ENCODE data around the gene PRPF40A.

Gene PRPF40A

GRCh38 chr2:152611458-152612231 is 105.6 kb downstream of the PRPF40A start:
- no peaks in the 10 kb centered on the region for H3K27me3 ChIP-seq (ENCODE audit: insufficient read depth, low read length, poor library complexity)
- H4K20me1 ChIP-seq (ENCODE audit: insufficient read depth, low read length), result no peaks in the 10 kb centered on the region
- no peak overlapping the region for H3K27ac ChIP-seq (ENCODE audit: low read length)
- no peaks in the 10 kb centered on the region for H3K4me1 ChIP-seq (ENCODE audit: insufficient read depth, low read length)
- H3K4me2 ChIP-seq (ENCODE audit: insufficient read depth, low read length), result no peak overlapping the region
- no peak for ATAC-seq (ENCODE audit: insufficient read depth, low read depth)
- no peak for DNase-seq
- H2AFZ ChIP-seq (ENCODE audit: low read depth, low read length), result no peak overlapping the region
- no peaks in the 10 kb centered on the region for H3K79me2 ChIP-seq (ENCODE audit: insufficient read depth, low read length)
- no peak for TF ChIP-seq EZH2 (IDR thresholded peaks at IDR 0.05; ENCODE audit: borderline replicate concordance, low read depth, low read length, severe bottlenecking)
- H3K9me3 ChIP-seq (ENCODE audit: insufficient read depth, low read length, severe bottlenecking), result no peaks in the 10 kb centered on the region
- no peak overlapping the region for H3K4me3 ChIP-seq (ENCODE audit: low read depth in 1 of 2, low read length in 2 of 2)
- no peaks in the 10 kb centered on the region for H3K36me3 ChIP-seq (ENCODE audit: insufficient read depth, low read length)
- no peak overlapping the region for H3K9ac ChIP-seq (ENCODE audit: low read depth, low read length)

GRCh38 chr2:152609699-152610098 is 107.6 kb downstream of the PRPF40A start:
- no peak overlapping the region for H3K4me2 ChIP-seq (ENCODE audit: insufficient read depth, low read length)
- TF ChIP-seq CTCF (IDR thresholded peaks at IDR 0.05; ENCODE audit: borderline replicate concordance, extremely low read depth, low read length, poor library complexity, severe bottlenecking) (no peak), EZH2 (IDR thresholded peaks at IDR 0.05; ENCODE audit: borderline replicate concordance, low read depth, low read length, severe bottlenecking) (no peak)

GRCh38 chr2:152609154-152609553 is 108.1 kb downstream of the PRPF40A start:
- no peaks in the 10 kb centered on the region for H3K9me3 ChIP-seq (ENCODE audit: insufficient read depth, low read length, severe bottlenecking)
- no peaks in the 10 kb centered on the region for H3K27me3 ChIP-seq (ENCODE audit: insufficient read depth, low read length, poor library complexity)
- H3K4me2 ChIP-seq (ENCODE audit: insufficient read depth, low read length), result no peak overlapping the region
- ATAC-seq (ENCODE audit: insufficient read depth, low read depth) (no peak), DNase-seq (no peak)
- H3K9ac ChIP-seq (ENCODE audit: low read depth, low read length), result no peak overlapping the region
- no peaks in the 10 kb centered on the region for H3K79me2 ChIP-seq (ENCODE audit: insufficient read depth, low read length)
- H2AFZ ChIP-seq (ENCODE audit: low read depth, low read length), result no peak overlapping the region
- no peak overlapping the region for H3K4me3 ChIP-seq (ENCODE audit: low read depth in 1 of 2, low read length in 2 of 2)
- no peak overlapping the region for H3K27ac ChIP-seq (ENCODE audit: low read length)
- no peaks in the 10 kb centered on the region for H4K20me1 ChIP-seq (ENCODE audit: insufficient read depth, low read length)
- H3K4me1 ChIP-seq (ENCODE audit: insufficient read depth, low read length), result no peaks in the 10 kb centered on the region
- H3K36me3 ChIP-seq (ENCODE audit: insufficient read depth, low read length), result no peaks in the 10 kb centered on the region
- TF ChIP-seq EZH2 (IDR thresholded peaks at IDR 0.05; ENCODE audit: borderline replicate concordance, low read depth, low read length, severe bottlenecking) (no peak), CTCF (IDR thresholded peaks at IDR 0.05; ENCODE audit: borderline replicate concordance, extremely low read depth, low read length, poor library complexity, severe bottlenecking) (no peak)

More at GRCh38 chr2:152609699-152610098, 107.6 kb downstream of the PRPF40A start:
- no peaks in the 10 kb centered on the region for H3K79me2 ChIP-seq (ENCODE audit: insufficient read depth, low read length)
- no peaks in the 10 kb centered on the region for H3K4me1 ChIP-seq (ENCODE audit: insufficient read depth, low read length)
- no peak overlapping the region for H3K9ac ChIP-seq (ENCODE audit: low read depth, low read length)
- no peaks in the 10 kb centered on the region for H3K36me3 ChIP-seq (ENCODE audit: insufficient read depth, low read length)
- H3K27ac ChIP-seq (ENCODE audit: low read length), result no peak overlapping the region
- H4K20me1 ChIP-seq (ENCODE audit: insufficient read depth, low read length), result no peaks in the 10 kb centered on the region
- ATAC-seq (ENCODE audit: insufficient read depth, low read depth) (no peak), DNase-seq (no peak)
- H2AFZ ChIP-seq (ENCODE audit: low read depth, low read length), result no peak overlapping the region
- H3K4me3 ChIP-seq (ENCODE audit: low read depth in 1 of 2, low read length in 2 of 2), result no peak overlapping the region
- H3K27me3 ChIP-seq (ENCODE audit: insufficient read depth, low read length, poor library complexity), result no peaks in the 10 kb centered on the region
- H3K9me3 ChIP-seq (ENCODE audit: insufficient read depth, low read length, severe bottlenecking), result no peaks in the 10 kb centered on the region

- Histone ChIP-seq H3K4me1 (ENCODE audit: insufficient read depth, low read length) (peaks cover 2% of the 10 kb centered on the region; the same call in 1 of the 2 replicates), H3K79me2 (ENCODE audit: insufficient read depth, low read length) (no peaks in the 10 kb centered on the region), H3K4me3 (ENCODE audit: low read depth in 1 of 2, low read length in 2 of 2) (no peak overlapping the region), H3K27ac (ENCODE audit: low read length) (no peak overlapping the region), H3K27me3 (ENCODE audit: insufficient read depth, low read length, poor library complexity) (no peaks in the 10 kb centered on the region), H3K36me3 (ENCODE audit: insufficient read depth, low read length) (no peaks in the 10 kb centered on the region), H2AFZ (ENCODE audit: low read depth, low read length) (no peak overlapping the region), H3K4me2 (ENCODE audit: insufficient read depth, low read length) (no peak overlapping the region), H4K20me1 (ENCODE audit: insufficient read depth, low read length) (no peaks in the 10 kb centered on the region), H3K9ac (ENCODE audit: low read depth, low read length) (no peak overlapping the region), H3K9me3 (ENCODE audit: insufficient read depth, low read length, severe bottlenecking) (no peaks in the 10 kb centered on the region)
- no peak for ATAC-seq (ENCODE audit: insufficient read depth, low read depth)
- no peak for TF ChIP-seq EZH2 (IDR thresholded peaks at IDR 0.05; ENCODE audit: borderline replicate concordance, low read depth, low read length, severe bottlenecking)
- no peak for TF ChIP-seq CTCF (IDR thresholded peaks at IDR 0.05; ENCODE audit: borderline replicate concordance, extremely low read depth, low read length, poor library complexity, severe bottlenecking)
- DNase-seq, result no peak
Measured at GRCh38 chr2:152607793-152608300, 109.4 kb downstream of the PRPF40A start.
